ENCODE measurements around the gene C14orf180.

The C14orf180 gene

DNA sequence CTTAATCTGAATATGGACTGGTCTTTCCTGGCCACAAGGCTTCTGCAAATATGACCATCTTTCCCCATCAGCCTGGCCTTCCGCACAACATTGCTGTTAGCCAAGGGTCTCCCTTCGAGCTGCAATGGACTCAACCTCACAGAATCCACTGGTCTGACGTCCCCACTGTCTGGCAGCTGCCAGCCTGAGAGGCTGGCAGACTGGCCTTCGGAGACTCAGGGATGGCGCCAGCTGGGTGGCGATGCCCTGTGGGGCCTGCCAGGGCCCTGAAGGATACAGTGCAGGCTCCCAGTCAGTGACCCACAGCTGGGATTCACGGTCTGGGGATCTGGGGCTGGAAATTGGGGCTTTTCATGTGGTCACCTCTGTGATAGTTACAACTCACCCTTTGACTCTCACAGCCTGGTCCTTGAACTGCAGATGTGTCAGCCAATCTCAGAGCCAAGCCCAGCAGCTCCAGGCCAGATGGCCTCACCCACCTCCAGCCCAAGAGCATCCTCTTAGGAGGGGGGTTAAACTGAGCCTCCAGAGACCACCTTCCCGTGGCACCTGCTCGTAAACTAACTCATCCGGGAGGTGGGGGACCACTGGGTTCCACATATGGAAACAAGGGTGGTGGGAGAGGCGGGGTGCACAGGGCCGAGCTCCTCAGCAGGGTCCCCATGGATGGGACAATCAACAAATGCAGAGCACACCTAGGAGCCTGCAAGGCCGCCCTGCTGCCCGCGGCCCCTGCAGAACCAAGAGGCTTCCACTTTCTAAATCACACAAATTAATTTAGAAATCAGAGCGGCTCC is 21.1 kb upstream of the C14orf180 start:
- Histone ChIP-seq H3K4me3 (ENCODE audit: low read length) (no peak overlapping the region), H3K36me3 (ENCODE audit: insufficient read depth, low read depth, low read length) (no peaks in the 10 kb centered on the region), H3K9me3 (ENCODE audit: insufficient read depth, low read depth, low read length) (no peaks in the 10 kb centered on the region), H3K27ac (ENCODE audit: low read length) (no peak overlapping the region), H3K4me1 (ENCODE audit: insufficient read depth, low read length) (no peaks in the 10 kb centered on the region), H3K9ac (ENCODE audit: low read depth, low read length) (no peak overlapping the region), H3K27me3 (ENCODE audit: insufficient read depth, low read length) (no peaks in the 10 kb centered on the region)

DNA sequence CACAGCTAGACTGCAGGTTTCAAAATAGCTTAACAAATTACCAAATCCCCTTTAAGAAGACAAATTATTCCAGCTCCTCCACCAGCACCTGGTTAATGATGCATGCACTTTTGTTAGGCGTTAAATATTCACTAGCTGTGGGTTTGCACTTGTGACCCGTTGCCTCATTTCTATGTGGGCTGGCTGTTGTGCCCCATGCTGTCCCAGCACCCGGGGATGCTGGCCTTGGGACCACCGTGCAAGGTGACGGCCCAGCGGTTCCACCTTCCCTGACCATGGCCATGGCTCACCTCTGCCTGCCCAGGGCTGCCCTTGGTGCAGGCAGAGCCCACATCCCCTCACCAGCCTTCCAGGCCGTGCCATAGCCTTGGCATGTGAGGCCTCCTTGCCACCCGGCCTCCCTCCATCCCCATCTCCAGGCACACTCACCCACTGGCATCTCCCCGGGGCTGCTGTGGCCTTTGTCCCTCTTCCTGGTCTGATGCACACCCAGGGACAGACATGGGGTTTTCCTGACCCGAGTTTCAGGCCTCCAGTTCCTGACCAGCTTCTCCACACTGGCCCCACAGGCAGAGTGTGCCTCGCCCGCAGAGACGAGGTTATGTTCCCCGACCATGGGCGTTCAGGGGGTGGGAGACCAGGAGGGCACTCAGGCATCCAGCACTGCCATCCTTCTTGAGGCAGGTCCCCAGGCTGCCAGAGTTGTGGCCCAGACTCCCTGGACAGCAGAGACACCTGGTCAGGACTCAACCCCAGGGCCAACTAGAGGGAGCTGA is 20.3 kb upstream of the C14orf180 start:
- no peaks in the 10 kb centered on the region for H3K36me3 ChIP-seq (ENCODE audit: insufficient read depth, low read depth, low read length)
- no peaks in the 10 kb centered on the region for H3K9me3 ChIP-seq (ENCODE audit: insufficient read depth, low read depth, low read length)
- no peaks in the 10 kb centered on the region for H3K27me3 ChIP-seq (ENCODE audit: insufficient read depth, low read length)
- no peak overlapping the region for H3K9ac ChIP-seq (ENCODE audit: low read depth, low read length)
- H3K4me3 ChIP-seq (ENCODE audit: low read length) = no peak overlapping the region
- H3K4me1 ChIP-seq (ENCODE audit: insufficient read depth, low read length) = no peaks in the 10 kb centered on the region; the same call in 1 of the 2 replicates
- H3K27ac ChIP-seq (ENCODE audit: low read length) = no peak overlapping the region

DNA sequence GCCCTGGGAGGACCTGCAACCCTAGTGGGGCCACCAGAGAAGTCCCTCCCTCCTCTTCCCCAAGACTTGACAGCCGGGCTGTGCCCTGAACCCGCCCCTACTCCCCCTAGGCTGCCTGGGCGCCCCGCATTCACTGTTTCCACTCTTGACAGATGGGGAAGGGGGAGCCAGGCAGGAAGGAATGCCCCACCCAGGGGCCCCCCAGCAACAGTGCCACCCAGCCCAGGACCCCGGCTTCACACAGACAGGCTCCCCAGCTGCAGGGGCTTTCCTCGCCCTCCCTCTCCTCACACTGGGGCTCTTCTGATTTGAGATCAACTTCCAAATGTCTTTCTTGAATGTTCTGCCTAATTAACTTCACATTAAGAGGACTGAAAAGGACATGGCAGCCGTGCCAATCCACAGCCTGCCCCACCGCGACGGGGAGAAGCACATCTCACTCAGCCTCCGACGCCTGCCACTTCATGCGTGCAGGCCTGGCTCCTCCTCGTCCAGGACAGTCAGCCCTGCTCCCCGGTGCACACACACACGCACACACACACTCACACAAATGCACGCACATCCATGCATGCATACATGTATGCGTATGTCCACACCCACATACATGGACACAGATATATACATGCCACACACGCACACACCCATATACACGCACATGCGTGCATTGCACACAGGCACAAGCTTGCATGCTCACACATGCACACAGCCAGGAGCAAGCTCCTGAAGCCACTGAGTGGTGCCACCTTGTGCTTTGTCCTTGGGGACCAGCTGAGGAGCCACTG is 19.6 kb upstream of the C14orf180 start:
- Histone ChIP-seq H3K9ac (ENCODE audit: low read depth, low read length) (no peak overlapping the region), H3K27me3 (ENCODE audit: insufficient read depth, low read length) (no peaks in the 10 kb centered on the region), H3K4me1 (ENCODE audit: insufficient read depth, low read length) (no peaks in the 10 kb centered on the region; the same call in 1 of the 2 replicates), H3K27ac (ENCODE audit: low read length) (no peak overlapping the region), H3K9me3 (ENCODE audit: insufficient read depth, low read depth, low read length) (no peaks in the 10 kb centered on the region), H3K4me3 (ENCODE audit: low read length) (no peak overlapping the region), H3K36me3 (ENCODE audit: insufficient read depth, low read depth, low read length) (no peaks in the 10 kb centered on the region)

DNA sequence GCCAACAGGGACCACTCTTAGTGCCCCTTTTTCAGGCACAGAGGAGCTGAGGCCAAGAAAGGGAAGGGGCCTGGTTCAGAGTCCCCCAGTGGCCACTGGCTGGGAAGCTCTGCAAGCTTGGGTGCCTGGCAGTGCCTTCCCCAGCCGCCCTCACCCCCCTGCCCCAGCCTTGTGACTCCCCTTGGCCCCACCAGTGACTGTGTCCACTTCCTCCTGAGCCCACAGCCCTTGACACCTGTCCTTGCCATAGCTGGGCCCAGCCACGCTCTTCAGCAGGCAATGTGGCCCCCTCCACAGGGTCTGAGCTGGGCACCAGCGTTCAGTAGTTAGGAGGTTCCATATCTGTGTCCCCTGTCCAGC is 19.0 kb upstream of the C14orf180 start:
- Histone ChIP-seq H3K4me1 (ENCODE audit: insufficient read depth, low read length) (no peaks in the 10 kb centered on the region; the same call in 1 of the 2 replicates), H3K4me3 (ENCODE audit: low read length) (no peak overlapping the region), H3K36me3 (ENCODE audit: insufficient read depth, low read depth, low read length) (no peaks in the 10 kb centered on the region), H3K27me3 (ENCODE audit: insufficient read depth, low read length) (no peaks in the 10 kb centered on the region), H3K9me3 (ENCODE audit: insufficient read depth, low read depth, low read length) (no peaks in the 10 kb centered on the region), H3K27ac (ENCODE audit: low read length) (no peak overlapping the region), H3K9ac (ENCODE audit: low read depth, low read length) (no peak overlapping the region)

DNA sequence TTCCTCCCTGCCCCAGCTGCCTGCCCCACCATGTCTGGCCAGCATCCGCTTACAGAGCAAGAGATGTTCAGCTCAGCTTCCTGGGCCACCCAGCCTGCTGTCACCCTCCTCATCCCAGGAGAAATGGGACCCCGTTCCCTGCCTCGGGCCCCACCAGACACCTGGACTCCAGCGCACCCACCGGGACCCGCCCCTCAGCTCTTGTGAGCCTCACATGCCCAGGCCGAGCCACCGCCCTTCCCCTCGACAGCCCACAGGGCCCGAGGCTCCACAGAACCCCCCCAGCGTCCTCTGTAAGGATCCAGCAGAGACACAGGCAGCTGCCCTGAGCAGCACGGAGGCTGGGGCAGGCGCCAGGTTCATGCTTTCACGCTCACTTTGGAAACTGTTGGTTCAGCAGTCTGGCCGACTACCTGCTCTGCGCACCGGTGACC is 18.4 kb upstream of the C14orf180 start:
- H3K27me3 ChIP-seq (ENCODE audit: insufficient read depth, low read length) = no peaks in the 10 kb centered on the region

DNA sequence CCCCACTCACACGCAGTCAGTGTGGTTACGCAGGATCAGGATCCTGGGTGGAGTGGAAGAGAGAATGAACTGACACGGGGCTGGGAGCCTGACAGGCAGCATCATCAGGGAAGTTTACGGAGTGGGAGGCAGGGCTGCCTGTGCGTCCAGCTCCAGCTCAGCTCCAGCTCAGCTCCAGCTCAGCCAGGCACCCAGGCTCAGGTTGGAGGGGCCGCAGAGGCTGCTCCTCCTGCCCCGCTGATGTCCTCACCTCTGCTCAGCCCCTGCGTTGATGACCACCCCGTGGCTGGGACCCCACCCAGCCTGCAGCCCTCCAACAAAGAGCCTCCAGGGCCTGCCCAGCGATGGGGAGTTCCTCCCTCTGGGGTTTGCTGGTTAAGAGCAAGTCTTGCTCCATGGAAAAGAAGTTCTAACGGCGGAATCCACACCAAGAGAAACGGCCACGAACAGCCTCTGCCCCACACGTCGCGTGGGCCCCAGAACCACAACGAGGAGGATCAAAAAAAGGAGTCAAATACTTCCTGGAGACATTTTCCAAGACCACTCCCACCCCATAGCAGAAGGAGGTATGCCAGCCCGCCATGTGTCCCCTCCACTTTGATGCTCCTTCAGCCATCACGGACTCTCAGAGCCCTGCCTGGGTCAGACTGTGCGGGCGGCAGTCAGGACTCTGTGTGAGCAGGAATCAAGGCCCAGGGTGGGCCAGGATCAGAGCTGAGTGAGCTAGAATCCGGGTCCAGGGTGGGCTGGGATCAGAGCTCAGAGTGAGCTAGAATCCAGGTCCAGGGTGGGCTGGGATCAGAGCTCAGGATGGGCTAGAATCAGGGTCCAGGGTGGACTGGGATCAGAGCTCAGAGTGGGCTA is 17.7 kb upstream of the C14orf180 start:
- no peaks in the 10 kb centered on the region for H3K36me3 ChIP-seq (ENCODE audit: insufficient read depth, low read depth, low read length)
- H3K27ac ChIP-seq (ENCODE audit: low read length) = no peak overlapping the region
- H3K27me3 ChIP-seq (ENCODE audit: insufficient read depth, low read length) = no peaks in the 10 kb centered on the region
- H3K9me3 ChIP-seq (ENCODE audit: insufficient read depth, low read depth, low read length) = no peaks in the 10 kb centered on the region
- no peak overlapping the region for H3K4me3 ChIP-seq (ENCODE audit: low read length)
- H3K9ac ChIP-seq (ENCODE audit: low read depth, low read length) = no peak overlapping the region
- H3K4me1 ChIP-seq (ENCODE audit: insufficient read depth, low read length) = no peaks in the 10 kb centered on the region; the same call in 1 of the 2 replicates

More for the DNA sequence above, 18.4 kb upstream of the C14orf180 start:
- no peaks in the 10 kb centered on the region for H3K36me3 ChIP-seq (ENCODE audit: insufficient read depth, low read depth, low read length)
- H3K4me3 ChIP-seq (ENCODE audit: low read length) = no peak overlapping the region
- H3K9me3 ChIP-seq (ENCODE audit: insufficient read depth, low read depth, low read length) = no peaks in the 10 kb centered on the region
- H3K27ac ChIP-seq (ENCODE audit: low read length) = no peak overlapping the region
- no peaks in the 10 kb centered on the region; the same call in 1 of the 2 replicates for H3K4me1 ChIP-seq (ENCODE audit: insufficient read depth, low read length)
- no peak overlapping the region for H3K9ac ChIP-seq (ENCODE audit: low read depth, low read length)

DNA sequence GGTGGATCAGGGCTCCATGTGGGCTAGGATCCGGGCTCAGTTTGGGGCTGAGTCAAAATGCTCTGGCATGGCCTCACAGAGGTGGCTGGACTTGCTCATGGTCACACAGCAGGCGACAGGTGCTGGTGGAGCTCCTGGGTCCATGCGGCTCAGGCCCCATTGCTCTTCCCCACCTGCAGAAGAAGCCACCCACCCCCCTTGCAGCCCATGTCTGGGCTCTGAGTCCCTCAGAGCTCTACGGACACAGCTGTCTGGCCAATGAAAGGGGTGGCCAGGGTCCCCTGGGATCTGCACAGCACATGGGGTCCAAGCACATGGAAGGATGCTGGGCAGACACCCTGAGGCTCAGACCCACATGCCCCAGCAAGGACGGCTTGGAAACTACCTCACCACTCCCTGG is 17.0 kb upstream of the C14orf180 start:
- Histone ChIP-seq H3K36me3 (ENCODE audit: insufficient read depth, low read depth, low read length) (no peaks in the 10 kb centered on the region), H3K4me1 (ENCODE audit: insufficient read depth, low read length) (no peaks in the 10 kb centered on the region; the same call in 1 of the 2 replicates), H3K27me3 (ENCODE audit: insufficient read depth, low read length) (no peaks in the 10 kb centered on the region), H3K27ac (ENCODE audit: low read length) (no peak overlapping the region), H3K9me3 (ENCODE audit: insufficient read depth, low read depth, low read length) (no peaks in the 10 kb centered on the region), H3K9ac (ENCODE audit: low read depth, low read length) (no peak overlapping the region), H3K4me3 (ENCODE audit: low read length) (no peak overlapping the region)

DNA sequence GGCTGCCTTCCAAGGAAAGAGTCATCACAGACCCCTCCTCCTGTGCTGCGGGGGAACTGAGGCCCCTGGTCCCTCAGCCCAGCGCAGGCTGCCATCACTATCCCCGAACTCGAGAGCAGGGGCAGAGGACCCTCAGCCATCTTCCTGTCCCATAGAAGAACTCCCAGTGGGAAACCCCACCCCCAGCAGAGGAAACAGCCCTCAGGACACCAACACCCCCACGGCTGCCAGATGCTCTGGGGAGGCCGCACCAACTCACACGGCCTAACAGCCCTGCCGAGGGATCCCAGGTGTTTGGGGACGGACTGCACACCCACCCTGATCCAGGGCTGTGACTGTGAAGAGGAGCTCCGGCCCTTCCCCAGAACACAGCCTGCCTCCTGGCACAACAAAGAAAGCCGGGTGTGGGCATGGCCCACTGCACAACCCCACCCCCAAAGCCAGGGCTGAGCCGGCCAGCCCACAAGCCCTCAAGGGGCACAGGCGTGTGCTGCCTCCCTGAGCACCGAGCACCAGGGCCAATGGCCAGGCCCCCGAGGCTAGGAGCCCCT is 16.3 kb upstream of the C14orf180 start:
- no peak overlapping the region for H3K4me3 ChIP-seq (ENCODE audit: low read length)
- H3K36me3 ChIP-seq (ENCODE audit: insufficient read depth, low read depth, low read length) = no peaks in the 10 kb centered on the region
- no peaks in the 10 kb centered on the region for H3K27me3 ChIP-seq (ENCODE audit: insufficient read depth, low read length)
- H3K9ac ChIP-seq (ENCODE audit: low read depth, low read length) = no peak overlapping the region
- no peaks in the 10 kb centered on the region for H3K9me3 ChIP-seq (ENCODE audit: insufficient read depth, low read depth, low read length)
- H3K4me1 ChIP-seq (ENCODE audit: insufficient read depth, low read length) = no peaks in the 10 kb centered on the region; the same call in 1 of the 2 replicates
- H3K27ac ChIP-seq (ENCODE audit: low read length) = no peak overlapping the region

DNA sequence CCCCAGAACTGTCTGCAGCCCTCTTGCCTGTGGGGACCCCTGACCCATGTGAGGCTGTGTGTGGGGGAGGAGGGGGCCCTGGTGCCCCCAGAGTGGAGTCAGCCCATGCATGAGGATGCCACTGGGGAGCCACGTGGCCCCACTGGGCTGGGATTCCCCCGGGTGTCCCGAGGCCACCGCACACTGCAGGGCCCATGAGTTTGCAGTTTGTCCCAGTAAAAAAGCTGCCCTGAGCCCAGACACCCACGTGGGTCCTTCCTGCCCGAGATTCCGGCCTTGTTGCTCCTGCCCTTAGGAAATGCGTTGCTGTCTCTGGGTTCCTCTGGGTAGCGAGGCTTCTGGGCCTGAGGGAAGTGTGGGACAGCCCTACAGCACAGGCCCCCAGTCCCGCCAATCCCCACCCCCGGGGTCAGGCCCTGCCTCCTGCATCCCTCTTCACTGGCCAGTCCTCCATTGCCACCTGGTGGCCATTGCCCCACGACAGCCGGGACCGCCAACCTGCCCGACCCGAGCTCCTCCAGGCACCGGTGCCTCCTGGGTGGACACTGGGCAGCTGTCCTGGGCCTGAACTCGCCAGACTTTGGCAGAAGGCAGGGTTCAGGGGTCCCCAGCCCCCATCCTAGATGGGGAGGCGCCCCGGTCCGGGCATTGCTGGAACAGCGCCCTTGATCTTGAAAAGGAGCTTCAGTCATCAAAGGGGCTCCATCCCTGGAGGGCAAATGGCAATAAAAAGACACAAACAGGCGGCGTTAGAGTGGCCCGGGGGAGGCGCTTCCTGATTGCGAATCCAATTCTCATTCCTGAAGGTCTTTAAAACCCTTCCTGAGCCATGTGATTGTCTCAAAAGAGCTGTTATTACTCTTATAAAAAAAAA is 15.6 kb upstream of the C14orf180 start:
- Histone ChIP-seq H3K9me3 (ENCODE audit: insufficient read depth, low read depth, low read length) (no peaks in the 10 kb centered on the region), H3K36me3 (ENCODE audit: insufficient read depth, low read depth, low read length) (no peaks in the 10 kb centered on the region), H3K27me3 (ENCODE audit: insufficient read depth, low read length) (no peaks in the 10 kb centered on the region), H3K4me3 (ENCODE audit: low read length) (no peak overlapping the region), H3K9ac (ENCODE audit: low read depth, low read length) (no peak overlapping the region), H3K27ac (ENCODE audit: low read length) (no peak overlapping the region), H3K4me1 (ENCODE audit: insufficient read depth, low read length) (no peaks in the 10 kb centered on the region; the same call in 1 of the 2 replicates)

Measured in iPS-20b (cell line).